HL-60/S4 (cell line): ENCODE data around the gene LIN7B.
"Not testable (repeated sequence)": the region's sequence is repeated elsewhere in the genome, so short reads cannot be mapped to it uniquely, and the experiment has no call there.

Source experiments
- in situ Hi-C: fragments of 300-500 bp; cut with MboI; formaldehyde crosslinking; loops from 2 replicates; pipeline ENCODE4 v1.14.3; 2022; ENCODE audit warnings: low sequenced_read_pairs

LIN7B gene

DNA sequence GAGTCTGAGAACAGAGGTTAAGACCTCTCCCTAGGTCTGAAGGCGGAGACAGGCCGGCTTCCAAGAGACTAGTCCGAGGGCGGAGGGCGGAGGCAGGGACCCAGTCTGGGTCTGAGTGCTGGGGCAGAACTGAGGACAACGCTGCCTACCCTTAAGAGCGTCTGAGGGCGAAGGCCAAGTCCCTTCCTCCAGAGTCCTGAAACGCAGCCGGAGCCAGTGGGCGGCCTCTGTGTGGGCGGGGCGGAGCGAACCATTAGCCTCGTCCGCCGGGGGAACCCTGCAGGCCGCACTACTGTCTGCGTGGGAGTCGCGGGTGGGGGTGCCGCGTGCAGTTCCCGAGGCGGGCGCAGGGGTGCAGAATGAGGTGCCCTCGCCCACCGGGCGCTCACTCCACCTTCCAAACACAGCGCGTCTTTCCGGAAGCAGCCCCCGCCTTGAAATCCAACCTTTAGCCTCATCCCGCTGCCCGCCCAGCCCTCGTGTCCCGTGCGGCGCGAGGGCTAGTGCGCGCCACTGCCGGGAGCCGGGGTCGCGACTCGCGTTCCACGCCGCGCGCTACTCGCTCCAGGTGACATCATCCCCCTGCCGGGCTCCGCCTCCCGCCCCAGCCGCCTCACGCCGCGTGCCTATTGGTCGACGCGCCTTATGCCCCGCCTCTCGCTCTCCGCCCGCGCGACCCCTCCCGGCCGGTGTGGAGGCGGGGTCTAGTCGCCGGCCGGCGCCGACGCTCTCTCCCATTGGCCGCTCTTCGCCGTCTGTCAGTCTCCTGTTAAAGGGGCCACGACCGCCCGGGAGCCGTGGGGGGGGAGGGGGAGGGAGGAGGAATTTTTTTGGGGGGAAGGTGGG, 4.6 kb downstream of the LIN7B start, which contains the start of gene C19orf73:
C19orf73 (minus strand) TSS at position 579 of the 846 bp plus-strand sequence; CDS start at position 458, 121 bp downstream.
- in situ Hi-C loops = no loop called here

DNA sequence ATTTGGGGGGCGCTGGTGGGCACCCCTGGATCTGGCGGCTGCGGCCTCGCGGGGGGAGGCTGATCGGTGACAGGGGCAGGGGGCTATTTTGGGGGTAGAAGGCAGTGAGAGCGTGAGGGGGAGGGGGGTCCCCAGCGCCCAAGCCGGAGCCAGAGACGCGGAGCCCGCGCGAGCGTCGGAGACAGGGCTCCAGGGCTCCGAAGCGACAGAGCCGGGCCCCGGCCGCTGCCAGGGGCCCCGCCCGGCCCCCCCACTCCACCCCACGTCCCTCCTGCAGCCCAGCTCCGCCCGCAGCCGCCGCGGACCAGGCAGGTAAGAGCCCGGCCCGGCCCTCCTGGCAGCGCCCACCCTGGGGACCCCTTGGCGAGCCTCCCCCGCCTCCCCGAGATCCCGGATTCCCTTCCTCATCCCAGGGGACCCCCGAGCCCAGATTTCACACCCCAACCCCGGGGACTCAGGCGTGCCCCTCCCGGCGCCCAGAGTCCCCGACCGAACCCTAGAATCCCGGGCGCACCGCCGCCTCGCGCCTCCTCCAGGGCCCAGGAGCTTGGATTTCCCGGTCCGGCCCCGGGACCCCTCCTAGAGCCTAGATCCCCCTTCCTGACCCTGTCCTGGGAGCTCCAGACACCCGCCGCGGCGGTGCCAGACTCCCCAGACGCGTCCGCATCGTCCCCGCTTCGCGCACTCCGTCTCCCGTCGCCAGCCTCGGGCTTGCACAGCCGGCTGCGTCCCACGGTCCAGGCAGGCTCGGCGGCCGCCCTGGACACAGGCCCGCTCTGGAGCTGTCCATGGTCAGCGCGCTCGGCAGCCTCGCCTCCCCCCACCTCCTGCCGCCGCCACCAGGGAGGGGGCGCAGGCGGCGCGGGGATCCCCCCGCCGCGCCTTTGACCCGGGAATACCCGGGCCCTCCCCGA, 5.5 kb downstream of the LIN7B start, which contains the start of gene PPFIA3:
PPFIA3 (plus strand) TSS at position 134 of the 914 bp plus-strand sequence. CDS start 8,330 bp downstream, outside the sequence.
- in situ Hi-C loops = no loop called here

DNA sequence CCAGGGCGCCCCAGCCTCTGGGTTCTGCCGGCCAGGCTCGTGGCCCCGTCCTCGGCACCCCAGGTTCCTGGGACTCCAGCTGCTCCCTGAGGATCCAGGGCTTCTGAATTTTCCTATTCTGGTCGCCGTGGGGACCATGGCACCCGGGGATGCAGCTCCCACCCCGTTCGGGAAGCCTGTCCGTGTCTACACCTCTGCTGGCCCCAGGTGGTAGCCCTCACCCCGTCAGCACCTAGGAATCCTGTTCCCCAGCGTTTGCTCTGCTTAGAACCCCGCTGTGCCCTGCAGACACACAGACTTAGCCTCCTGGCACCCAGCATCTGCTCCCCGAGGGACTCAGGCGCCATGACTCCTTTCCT, 6.1 kb downstream of the LIN7B start:
- in situ Hi-C loops = no loop called here

DNA sequence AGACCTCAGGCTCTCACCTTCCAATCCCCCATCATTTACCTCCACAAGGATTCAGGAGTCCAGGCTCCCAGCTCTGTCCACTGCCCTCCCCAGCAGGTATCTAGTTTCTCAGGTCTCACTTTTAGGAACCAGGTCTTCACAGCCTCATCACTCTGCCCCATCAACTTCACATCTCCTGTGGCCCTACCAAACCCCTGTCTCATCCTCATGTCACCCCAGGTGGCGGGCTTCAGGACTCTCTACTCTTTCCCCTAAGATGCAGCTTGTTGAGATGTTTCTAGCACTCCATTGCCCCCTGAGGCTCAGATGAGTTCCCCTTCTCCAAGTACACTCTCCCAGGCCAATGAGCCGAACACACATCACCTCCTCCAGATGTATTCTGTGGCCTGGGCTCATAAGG, 6.7 kb downstream of the LIN7B start:
- in situ Hi-C loops = no loop called here

DNA sequence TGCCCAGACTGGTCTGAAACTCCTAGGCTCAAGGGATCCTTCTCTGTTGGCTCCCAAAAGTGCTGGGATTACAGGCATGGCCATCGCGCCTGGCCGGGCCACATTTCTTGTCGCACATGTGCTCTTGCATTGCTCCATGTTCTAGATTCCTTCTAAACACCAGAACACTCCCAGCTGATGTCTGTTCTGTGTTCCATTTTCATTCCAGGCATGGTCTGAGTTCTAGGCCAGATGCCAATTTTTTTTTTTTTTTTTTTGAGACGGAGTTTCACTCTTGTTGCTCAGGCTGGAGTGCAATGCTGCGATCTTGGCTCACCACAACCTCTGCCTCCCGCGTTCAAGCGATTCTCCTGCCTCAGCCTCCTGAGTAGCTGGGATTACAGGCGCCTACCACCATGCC, 7.7 kb downstream of the LIN7B start:
- in situ Hi-C loops = not testable (repeated sequence)

DNA sequence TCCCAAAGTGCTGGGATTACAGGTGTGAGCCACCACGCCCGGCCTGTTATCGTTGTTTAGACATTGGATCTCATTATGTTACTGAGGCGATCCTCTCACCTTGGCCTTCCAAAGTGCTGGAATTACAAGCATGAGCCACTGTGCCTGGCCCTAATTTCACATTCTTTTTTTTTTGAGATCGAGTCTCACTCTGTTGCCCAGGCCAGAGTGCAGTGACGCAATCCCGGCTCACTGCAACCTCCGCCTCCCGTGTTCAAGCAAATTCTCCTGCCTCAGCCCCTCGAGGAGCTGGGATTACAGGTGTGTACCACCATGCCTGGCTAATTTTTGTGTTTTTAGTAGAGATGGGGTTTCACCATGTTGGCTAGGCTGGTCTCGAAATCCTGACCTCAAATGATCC, 9.1 kb downstream of the LIN7B start:
- in situ Hi-C loops = not testable (repeated sequence)

DNA sequence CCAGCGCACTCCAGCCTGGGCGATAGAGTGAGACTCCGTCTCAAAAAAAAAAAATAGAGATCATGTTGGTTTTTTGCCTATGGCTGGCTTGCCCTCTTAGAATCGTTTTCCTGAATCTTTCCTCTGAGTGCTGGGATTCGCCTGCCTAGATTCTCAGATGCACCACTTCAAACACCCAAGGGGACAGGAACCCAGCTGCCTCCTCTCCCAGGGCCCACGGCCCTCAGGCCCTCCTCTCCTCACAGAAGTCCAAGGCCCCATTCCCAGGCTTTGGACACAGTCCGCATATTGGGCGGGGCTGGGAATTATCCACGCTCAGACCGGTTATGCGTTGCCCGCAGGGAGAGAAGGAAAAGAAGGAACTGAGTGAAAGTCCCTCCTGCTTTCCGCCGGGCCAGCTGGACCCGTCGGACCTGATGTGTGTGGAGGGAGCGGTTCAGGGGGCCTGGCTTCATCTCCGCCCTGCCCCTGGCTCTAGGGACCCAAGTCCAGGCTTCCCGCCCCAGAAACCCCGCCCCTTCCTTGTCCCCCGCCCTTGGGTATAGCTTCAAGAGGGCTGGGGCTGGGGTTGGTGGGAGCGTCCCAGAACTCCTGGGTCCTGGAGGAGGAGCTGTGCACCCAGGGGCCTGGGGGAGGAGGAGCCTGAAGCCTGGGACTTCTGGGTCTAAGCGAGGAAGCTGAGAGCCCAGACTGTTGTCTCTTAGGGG, 11.0 kb downstream of the LIN7B start:
- in situ Hi-C loops = no loop called here

DNA sequence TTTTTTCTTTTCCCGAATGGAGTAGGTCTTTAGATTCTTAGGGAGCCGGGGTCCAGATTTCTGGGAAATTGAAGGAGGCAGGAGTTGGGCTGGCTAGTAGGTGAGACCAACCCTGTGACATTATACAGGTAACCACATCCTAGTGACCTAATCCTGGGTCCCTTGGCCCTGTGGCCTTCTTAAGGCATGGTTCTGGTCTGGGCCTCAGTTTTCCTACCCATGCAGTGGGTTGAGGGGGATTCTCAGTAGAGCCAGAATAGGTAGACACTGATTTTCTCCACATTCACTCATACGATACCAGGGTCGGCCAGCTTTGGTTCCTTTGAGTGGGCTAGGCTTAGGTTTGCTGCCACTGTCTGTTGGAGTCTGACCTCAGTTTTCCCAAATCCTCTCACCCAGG, 12.4 kb downstream of the LIN7B start:
- in situ Hi-C loops = no loop called here

DNA sequence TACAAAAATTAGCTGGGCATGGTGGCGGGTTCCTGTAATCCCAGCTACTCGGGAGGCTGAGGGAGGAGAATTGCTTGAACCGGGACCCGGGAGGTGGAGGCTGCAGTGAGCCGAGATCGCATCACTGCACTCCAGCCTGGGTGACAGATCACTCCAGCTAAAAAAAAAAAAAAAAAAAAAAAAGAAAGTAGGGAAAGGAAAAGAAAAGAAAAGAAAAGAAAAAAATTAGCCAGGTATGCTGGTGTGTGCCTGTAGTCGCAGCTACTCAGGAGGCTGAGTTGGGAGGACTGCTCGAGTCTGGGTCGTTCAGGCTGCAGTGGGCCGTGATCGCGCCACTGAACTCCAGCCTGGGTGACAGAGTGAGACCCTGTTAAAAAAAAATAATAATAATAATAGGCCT, 13.1 kb downstream of the LIN7B start:
- in situ Hi-C loops = not testable (repeated sequence)

DNA sequence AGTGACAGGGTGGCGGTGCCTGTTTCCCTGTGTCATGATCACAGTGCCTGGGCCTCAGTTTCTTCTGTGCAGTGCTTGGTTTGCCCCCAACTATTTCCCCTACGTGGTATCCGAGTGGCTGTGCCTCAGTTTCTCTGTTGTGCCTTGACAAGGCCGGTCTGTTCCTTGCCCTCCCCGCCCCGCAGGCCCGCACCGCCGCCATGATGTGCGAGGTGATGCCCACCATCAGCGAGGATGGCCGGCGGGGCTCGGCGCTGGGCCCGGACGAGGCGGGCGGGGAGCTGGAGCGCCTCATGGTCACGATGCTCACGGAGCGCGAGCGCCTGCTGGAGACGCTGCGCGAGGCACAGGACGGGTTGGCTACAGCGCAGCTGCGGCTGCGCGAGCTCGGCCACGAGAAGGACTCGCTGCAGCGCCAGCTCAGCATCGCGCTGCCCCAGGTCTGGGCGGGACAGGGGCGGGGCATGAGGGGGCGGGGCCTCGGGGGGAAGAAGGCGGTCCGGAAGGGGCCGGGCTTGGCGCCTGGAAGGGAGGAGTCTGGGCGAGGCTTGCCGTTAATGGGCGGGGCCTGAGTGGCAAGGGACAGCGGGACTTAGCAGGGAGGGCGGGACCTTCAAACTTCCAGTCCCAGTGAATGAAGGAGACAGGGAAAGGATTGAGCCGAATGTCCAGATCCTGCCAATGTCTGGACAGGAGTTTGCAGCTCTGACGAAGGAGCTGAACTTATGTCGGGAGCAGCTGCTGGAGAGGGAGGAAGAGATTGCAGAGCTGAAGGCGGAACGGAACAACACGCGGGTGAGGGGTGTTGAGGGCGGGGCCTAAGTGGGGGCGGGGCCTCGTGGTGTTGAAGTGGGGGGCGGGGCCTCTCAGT, 13.7 kb downstream of the LIN7B start:
- in situ Hi-C loops = no loop called here

DNA sequence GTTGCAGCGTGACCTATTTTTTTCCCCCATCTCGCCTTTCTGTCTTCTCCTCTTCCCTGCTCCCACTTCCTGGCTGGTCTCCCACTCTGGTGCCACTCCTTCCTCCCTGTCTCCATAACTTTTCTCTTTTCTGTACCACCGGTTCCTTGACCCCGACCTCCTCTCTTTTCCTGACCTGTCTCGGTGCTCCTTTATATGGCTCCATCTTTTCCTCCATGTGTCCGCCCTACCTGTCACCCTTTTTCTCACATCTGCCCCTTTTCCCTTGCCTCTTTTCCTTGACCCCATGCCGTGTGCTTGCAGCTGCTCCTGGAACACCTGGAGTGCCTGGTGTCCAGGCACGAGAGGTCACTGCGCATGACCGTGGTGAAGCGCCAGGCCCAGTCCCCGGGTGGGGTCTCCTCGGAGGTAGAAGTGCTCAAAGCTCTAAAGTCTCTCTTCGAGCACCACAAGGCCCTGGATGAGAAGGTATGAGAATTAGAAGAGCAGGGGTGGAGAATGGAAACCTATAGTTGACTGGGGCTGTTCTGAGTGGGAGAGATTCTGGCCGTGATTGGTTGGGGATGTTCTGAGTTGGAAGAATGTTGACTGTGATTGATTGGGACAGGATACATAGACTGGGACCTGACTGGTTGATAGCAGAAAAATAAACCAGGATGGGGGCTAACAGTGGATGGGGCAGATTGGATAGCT, 14.5 kb downstream of the LIN7B start:
- in situ Hi-C loops = no loop called here

DNA sequence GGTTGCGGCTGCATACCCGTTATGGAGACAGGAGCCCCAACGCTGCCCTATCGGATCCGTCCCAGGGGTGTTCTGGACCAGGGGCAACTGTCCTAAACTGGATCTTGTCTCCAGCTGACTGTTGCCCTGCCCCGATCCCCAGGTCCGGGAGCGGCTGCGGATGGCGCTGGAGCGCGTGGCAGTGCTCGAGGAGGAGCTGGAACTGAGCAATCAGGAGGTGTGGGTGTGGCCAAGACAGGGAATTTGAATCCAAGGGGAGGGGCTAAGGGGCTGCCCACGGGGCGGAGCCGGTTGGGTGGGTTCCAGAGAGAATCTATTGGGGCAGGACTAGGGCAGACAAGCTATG, 15.0 kb downstream of the LIN7B start:
- in situ Hi-C loops = no loop called here

DNA sequence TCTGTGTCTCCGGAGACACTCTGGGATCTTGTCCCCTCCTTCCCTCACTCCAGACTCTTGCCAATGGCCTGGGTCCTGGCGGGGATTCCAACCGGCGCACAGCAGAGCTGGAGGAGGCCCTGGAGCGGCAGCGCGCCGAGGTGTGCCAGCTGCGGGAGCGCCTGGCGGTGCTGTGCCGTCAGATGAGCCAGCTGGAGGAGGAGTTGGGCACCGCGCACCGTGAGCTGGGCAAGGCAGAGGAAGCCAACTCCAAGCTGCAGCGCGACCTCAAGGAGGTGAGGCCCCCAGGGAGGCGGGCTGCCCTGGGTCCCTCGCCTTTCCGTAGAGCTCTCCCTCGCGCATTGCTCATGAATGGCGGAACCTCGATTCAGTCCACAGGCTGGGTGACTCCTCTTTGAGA, 16.2 kb downstream of the LIN7B start:
- in situ Hi-C loops = no loop called here

DNA sequence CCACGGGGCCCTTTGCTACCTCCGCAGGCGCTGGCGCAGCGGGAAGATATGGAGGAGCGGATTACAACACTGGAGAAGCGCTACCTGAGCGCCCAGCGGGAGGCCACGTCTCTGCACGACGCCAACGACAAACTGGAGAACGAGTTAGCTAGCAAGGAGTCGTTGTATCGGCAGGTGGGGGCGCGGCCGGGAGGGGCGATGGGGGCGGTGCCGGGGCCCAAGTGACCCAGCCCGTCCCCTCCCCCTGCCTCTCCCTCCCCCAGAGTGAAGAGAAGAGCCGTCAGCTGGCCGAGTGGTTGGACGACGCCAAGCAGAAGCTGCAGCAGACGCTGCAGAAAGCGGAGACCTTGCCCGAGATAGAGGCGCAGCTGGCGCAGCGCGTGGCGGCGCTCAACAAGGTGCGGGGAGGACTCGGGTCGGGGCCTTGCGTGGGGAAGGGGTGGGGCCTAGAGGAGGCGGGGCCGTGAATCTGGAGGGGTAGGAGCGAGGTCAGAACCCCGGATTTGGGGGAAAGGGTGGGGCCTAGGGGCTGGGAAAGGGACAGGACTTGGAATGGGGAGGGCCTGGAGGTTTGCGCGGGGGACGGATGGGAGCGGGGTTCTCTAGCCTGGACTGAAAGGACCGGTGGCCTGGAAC, 18.9 kb downstream of the LIN7B start:
- in situ Hi-C loops = no loop called here

DNA sequence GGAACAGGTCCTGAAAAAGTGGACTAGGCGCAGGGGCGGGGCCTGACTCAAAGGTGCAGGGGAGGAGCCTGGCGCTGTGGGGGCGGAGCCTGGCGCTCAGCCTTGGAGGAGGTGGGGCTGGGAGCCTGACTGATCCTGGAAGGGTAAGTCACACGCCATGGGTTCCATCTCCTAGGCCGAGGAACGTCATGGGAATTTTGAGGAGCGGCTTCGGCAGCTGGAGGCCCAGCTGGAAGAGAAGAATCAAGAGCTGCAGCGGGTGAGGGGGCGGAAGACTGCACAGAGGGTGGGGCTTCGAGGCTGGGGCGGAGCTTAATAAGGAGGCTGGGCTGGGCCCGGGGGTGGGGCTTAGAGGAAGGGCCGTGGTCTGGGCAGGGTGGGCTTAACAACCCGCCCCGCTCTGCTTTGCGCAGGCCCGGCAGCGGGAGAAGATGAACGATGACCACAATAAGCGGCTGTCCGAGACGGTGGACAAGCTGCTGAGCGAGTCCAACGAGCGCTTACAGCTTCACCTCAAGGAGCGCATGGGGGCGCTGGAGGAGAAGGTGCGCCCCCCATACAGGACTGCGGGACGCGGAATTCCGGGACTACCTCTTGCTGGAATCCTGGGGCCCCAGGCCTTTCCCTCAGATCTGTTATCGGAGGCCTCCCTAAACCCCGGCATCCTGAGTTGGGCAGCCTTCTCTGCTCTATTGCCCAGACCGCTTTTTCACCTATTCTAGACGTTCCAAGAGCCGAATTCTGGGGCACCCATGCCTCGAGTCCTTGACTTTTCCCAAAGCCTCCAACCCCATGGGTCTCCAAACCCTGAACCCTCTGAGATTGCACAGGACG, 19.7 kb downstream of the LIN7B start:
- in situ Hi-C loops = no loop called here

DNA sequence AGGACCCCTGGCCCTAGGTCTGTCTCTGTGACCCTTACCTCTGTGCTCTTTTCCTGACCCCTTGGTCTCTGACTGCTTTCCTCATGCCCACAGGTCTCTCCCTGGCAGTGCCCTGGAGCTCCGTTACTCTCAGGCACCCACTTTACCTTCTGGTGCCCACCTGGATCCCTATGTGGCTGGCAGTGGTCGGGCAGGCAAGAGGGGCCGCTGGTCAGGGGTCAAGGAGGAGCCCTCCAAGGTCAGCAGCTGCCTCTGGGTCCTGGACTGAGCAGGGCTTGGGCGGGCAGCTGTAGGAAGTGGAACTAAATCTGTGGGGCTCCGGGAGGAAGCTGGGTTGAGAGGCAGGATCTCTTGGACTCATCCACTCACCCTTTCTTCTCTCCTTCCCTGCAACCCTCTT, 21.5 kb downstream of the LIN7B start:
- in situ Hi-C loops = no loop called here

DNA sequence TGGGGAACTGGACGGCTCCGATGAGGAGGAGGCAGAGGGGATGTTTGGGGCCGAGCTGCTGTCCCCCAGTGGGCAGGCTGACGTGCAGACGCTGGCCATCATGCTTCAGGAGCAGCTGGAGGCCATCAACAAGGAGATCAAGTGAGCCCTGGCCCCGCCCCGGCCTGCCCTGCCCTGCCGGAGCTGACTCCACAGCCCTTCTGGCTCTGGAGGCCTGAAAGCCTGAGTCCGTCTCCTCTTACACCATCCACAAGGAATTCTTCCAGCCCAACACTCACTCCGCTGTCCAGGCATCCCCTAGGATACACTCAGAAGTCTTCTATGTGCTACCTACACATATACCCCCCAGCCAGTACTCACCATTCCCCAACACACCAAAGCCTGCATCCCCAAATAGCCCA, 22.6 kb downstream of the LIN7B start:
- in situ Hi-C loops = no loop called here

DNA sequence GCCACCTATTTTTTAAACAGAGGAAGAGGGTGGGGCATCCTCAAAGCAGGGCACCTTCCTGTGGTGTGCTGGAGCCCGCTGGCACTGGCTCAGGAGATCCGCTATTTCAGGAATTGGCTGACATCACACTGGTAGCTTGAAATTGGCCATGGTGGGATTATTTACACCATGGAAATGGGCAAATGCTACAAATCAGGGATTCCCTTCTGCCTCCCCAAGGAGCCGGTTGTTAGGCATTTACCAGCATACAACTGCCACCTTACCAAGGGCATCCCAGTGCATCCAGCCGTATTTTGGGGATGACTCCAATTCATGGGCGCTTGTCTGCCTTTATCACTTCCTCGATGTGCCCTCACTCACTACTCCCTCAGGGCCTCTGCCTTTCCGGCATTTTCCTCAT, 26.8 kb downstream of the LIN7B start:
- in situ Hi-C loops = no loop called here
